ENCODE data around the gene B3GALNT2.
"Not testable (repeated sequence)": the region's sequence is repeated elsewhere in the genome, so short reads cannot be mapped to it uniquely, and the experiment has no call there.

The B3GALNT2 gene

GRCh38 chr1:235549351-235550139 lies 45.3 kb upstream of the B3GALNT2 start:
- H3K27me3 ChIP-seq (ENCODE audit: low read length): no peaks in the 10 kb centered on the region
- H3K9me2 ChIP-seq (replicated peaks; ENCODE audit: insufficient read depth, low read length): no peaks in the 10 kb centered on the region
- TF ChIP-seq EZH2phosphoT487 (conservative IDR thresholded peaks at IDR 0.05; ENCODE audit: low read length): no peak
- TF ChIP-seq, protein P1, sequence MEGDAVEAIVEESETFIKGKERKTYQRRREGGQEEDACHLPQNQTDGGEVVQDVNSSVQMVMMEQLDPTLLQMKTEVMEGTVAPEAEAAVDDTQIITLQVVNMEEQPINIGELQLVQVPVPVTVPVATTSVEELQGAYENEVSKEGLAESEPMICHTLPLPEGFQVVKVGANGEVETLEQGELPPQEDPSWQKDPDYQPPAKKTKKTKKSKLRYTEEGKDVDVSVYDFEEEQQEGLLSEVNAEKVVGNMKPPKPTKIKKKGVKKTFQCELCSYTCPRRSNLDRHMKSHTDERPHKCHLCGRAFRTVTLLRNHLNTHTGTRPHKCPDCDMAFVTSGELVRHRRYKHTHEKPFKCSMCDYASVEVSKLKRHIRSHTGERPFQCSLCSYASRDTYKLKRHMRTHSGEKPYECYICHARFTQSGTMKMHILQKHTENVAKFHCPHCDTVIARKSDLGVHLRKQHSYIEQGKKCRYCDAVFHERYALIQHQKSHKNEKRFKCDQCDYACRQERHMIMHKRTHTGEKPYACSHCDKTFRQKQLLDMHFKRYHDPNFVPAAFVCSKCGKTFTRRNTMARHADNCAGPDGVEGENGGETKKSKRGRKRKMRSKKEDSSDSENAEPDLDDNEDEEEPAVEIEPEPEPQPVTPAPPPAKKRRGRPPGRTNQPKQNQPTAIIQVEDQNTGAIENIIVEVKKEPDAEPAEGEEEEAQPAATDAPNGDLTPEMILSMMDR (IDR thresholded peaks at IDR 0.05; ENCODE audit: insufficient read depth, low read length, poor library complexity, severe bottlenecking): no peak
- no peaks in the 10 kb centered on the region for H4K20me1 ChIP-seq (ENCODE audit: low read depth, low read length)
- H2AFZ ChIP-seq (ENCODE audit: low read depth, low read length, severe bottlenecking): no peak overlapping the region
- H3K9ac ChIP-seq (ENCODE audit: low read length): no peak overlapping the region
- H3K4me3 ChIP-seq (ENCODE audit: insufficient read depth, low read length, poor library complexity, severe bottlenecking): no peak overlapping the region
- no peaks in the 10 kb centered on the region for H3K9me3 ChIP-seq (ENCODE audit: insufficient read depth, low read length)
- no peaks in the 10 kb centered on the region for H3F3A ChIP-seq (ENCODE audit: insufficient read depth)
- no peak overlapping the region for H3K27ac ChIP-seq (ENCODE audit: low read depth, low read length)
- no peaks in the 10 kb centered on the region for H3K79me2 ChIP-seq (ENCODE audit: insufficient read depth, low read length)
- H3K4me2 ChIP-seq (ENCODE audit: low read depth, low read length, poor library complexity, severe bottlenecking): no peak overlapping the region
- no peaks in the 10 kb centered on the region for H3K36me3 ChIP-seq (ENCODE audit: low read length)

GRCh38 chr1:235546369-235547155 lies 42.3 kb upstream of the B3GALNT2 start:
- H2AFZ ChIP-seq (ENCODE audit: low read depth, low read length, severe bottlenecking); H3K27ac ChIP-seq (ENCODE audit: low read depth, low read length); H3K36me3 ChIP-seq (ENCODE audit: low read length); H3K27me3 ChIP-seq (ENCODE audit: low read length); H3K4me3 ChIP-seq (ENCODE audit: insufficient read depth, low read length, poor library complexity, severe bottlenecking); H4K20me1 ChIP-seq (ENCODE audit: low read depth, low read length); H3K9me2 ChIP-seq (replicated peaks; ENCODE audit: insufficient read depth, low read length); H3F3A ChIP-seq (ENCODE audit: insufficient read depth); H3K9me3 ChIP-seq (ENCODE audit: insufficient read depth, low read length); H3K79me2 ChIP-seq (ENCODE audit: insufficient read depth, low read length); H3K4me2 ChIP-seq (ENCODE audit: low read depth, low read length, poor library complexity, severe bottlenecking); H3K9ac ChIP-seq (ENCODE audit: low read length): not testable (repeated sequence)

- Histone ChIP-seq H3K79me2 (ENCODE audit: insufficient read depth, low read length) (no peaks in the 10 kb centered on the region), H3K4me3 (ENCODE audit: insufficient read depth, low read length, poor library complexity, severe bottlenecking) (no peak overlapping the region), H3K9me3 (ENCODE audit: insufficient read depth, low read length) (no peaks in the 10 kb centered on the region), H3K9ac (ENCODE audit: low read length) (no peak overlapping the region), H3K27me3 (ENCODE audit: low read length) (no peaks in the 10 kb centered on the region), H3K36me3 (ENCODE audit: low read length) (no peaks in the 10 kb centered on the region), H2AFZ (ENCODE audit: low read depth, low read length, severe bottlenecking) (no peak overlapping the region), H3F3A (ENCODE audit: insufficient read depth) (no peaks in the 10 kb centered on the region), H3K4me2 (ENCODE audit: low read depth, low read length, poor library complexity, severe bottlenecking) (no peak overlapping the region), H4K20me1 (ENCODE audit: low read depth, low read length) (no peaks in the 10 kb centered on the region), H3K9me2 (replicated peaks; ENCODE audit: insufficient read depth, low read length) (no peaks in the 10 kb centered on the region), H3K27ac (ENCODE audit: low read depth, low read length) (no peak overlapping the region)
- TF ChIP-seq EZH2phosphoT487 (conservative IDR thresholded peaks at IDR 0.05; ENCODE audit: low read length): no peak
- TF ChIP-seq, protein P1 (IDR thresholded peaks at IDR 0.05; ENCODE audit: insufficient read depth, low read length, poor library complexity, severe bottlenecking): no peak
These were observed 41.2 kb upstream of the B3GALNT2 start for GRCh38 chr1:235545292-235545930.

GRCh38 chr1:235542845-235543244 lies 38.6 kb upstream of the B3GALNT2 start:
- H3K9me2 ChIP-seq (replicated peaks; ENCODE audit: insufficient read depth, low read length); H3K36me3 ChIP-seq (ENCODE audit: low read length); H3K9ac ChIP-seq (ENCODE audit: low read length); H3K79me2 ChIP-seq (ENCODE audit: insufficient read depth, low read length); H3K4me3 ChIP-seq (ENCODE audit: insufficient read depth, low read length, poor library complexity, severe bottlenecking); H3K4me2 ChIP-seq (ENCODE audit: low read depth, low read length, poor library complexity, severe bottlenecking); H4K20me1 ChIP-seq (ENCODE audit: low read depth, low read length); H2AFZ ChIP-seq (ENCODE audit: low read depth, low read length, severe bottlenecking); H3K27ac ChIP-seq (ENCODE audit: low read depth, low read length); H3F3A ChIP-seq (ENCODE audit: insufficient read depth); H3K9me3 ChIP-seq (ENCODE audit: insufficient read depth, low read length); H3K27me3 ChIP-seq (ENCODE audit: low read length): not testable (repeated sequence)
